NCI-H2029 treated with DMSO at 0.1 percent for 48 hours (cell line): ENCODE results near the gene PM20D1.

Experiments
- DNase-seq: peaks from one replicate; lab custom pipeline; 2025; lab: John Stamatoyannopoulos, UW

The PM20D1 gene

DNA sequence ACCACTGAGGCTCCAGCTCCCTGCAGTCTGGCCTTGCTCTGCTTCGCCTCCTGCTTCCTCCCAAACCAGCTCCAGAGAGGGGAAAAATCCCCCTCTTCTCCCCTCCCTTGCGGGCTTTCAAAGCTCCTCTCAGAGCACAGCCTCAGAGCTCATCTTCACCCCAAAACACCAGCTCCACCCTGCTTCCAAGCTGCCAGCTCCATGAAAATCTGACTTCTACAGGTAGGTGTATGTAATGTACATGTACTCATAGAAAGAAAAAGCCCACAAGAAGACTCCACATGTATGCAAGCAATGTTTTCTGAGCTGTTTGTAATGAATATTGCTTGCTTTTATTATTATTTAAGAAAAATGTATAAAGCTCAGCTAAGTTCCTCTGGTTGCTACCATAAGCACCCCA, 45.3 kb downstream of the PM20D1 start:
- DNase-seq = no peak

DNA sequence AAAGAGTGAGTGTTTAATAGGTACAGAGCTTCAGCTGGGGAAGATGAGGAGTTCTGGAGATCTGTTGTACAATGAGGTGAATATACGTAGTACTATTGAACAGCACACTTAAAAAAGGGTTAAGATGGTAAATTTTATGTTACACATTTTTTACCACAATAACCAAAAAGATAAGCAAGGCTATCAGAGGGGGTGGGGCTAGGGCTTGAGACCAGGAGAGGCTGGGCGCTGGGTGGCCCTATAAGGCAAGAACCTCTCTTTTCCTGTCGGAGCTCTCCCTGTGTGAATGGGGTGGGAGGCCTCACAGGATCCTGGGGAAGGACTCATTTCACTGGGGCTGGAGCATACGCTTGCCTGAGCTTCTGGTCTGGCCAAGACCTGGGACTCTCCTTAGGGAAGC, 45.9 kb downstream of the PM20D1 start:
- DNase-seq = no peak

DNA sequence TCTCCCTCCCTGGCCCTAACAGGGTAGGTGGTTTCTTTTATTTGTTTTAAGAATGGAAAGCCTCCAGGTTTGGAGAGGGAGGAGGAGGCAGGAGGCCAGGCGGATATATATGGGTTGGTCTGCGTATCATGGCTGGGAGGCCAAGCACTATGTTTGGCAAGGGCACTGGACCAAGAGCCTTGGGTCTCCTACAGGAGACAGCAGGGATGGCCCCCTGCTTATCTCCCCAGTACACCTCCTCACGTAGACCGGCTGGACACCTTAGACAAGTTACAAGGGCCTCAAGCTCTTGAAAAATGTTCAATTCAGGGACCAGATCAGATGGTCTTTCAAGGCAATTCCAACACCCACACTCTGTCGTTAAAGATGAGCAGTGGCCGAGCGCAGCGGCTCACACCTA, 47.9 kb downstream of the PM20D1 start:
- peak; percentile 13 for DNase-seq

DNA sequence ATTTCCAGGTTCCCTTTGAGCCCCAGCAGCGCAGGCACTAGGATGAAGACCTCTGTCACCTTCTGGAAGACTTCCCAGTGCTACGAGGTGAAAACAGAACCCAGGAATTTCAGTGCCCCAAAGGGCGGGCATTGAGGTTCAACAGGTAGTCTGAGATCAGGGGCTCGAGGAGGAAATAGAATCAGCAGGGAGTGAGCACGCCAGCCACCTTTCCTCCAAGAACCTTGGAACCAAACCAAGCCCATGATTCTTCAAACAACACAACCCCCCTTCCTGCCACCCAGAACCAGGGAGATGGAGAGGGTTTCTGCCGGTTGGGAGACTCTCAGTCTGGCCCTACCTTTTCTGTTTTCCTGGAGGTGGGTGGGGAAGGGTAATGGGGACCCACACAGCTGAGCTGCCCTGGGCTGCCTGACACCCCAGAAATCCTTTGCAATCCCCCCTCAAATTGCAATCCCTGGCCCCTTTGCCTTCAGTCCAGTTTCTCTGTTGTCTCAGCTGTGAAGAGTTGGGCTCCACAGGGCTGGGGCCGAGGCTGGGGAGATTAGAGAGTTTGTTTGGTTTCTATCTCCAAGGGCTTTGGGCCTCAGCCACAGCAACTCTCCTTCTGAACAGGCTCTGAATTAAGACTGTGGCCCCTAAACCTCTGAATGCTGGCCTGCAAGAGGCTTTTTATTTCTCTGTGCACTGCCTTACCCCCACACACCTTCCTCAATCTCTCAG, 48.8 kb downstream of the PM20D1 start:
- peak; percentile 53 for DNase-seq

DNA sequence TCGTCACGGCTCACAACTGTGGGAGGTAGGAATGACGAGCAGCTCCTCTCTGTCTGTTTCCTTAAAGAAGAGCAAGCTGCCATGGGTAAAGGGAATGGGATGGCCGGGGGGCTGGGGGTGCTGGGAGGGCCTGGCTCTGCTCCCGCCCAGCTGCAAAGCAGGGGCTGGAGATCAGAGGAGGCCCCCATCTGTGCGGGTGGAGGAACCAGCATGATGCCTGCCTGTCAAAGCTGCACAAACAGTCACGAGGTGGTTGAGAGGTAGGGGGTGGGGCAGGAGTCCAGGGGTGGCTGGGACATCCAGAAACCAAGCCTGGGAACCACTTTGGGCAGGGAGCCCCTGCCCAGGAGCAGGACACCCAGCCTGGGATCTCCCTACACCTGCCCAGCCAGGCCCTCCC, 49.5 kb downstream of the PM20D1 start:
- no peak for DNase-seq

DNA sequence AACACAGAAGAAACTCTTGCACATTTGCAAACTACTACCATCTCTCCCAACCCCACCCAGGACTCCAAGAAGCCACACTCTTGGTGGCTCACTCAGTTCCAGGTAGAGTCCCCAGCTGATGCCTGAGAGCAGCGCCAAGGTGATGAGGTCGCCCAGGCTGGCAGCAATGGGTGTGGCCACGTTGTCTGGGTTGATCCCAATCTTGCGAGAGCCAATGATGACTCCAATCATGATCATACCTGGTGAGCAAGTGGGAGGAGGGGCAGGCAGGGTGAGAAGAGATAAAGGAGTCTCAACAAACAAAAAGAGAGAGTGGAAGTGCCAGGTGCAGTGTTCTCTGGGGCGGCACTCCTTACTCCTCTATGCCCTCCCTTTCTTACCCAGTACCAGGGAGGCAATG, 51.4 kb downstream of the PM20D1 start:
- no peak for DNase-seq

DNA sequence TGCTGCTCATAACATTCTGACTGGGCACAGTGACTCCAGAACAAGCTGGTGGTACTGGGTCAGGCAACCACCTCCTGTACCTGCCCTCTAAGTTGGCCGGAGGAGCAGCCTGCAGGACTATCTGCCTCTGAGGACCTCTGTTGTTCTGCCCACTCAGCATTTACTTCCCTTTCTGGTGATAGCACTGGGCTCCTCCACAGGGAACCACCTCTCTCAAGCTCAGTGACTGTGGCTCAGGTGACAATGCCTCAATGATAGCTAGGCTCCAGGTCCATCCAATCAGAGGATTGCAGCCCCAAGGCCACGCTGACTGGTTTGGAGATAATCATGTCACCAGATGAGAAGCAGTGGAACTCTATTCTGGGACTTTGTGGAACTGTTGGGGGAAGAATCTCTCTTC, 52.8 kb downstream of the PM20D1 start:
- no peak for DNase-seq

DNA sequence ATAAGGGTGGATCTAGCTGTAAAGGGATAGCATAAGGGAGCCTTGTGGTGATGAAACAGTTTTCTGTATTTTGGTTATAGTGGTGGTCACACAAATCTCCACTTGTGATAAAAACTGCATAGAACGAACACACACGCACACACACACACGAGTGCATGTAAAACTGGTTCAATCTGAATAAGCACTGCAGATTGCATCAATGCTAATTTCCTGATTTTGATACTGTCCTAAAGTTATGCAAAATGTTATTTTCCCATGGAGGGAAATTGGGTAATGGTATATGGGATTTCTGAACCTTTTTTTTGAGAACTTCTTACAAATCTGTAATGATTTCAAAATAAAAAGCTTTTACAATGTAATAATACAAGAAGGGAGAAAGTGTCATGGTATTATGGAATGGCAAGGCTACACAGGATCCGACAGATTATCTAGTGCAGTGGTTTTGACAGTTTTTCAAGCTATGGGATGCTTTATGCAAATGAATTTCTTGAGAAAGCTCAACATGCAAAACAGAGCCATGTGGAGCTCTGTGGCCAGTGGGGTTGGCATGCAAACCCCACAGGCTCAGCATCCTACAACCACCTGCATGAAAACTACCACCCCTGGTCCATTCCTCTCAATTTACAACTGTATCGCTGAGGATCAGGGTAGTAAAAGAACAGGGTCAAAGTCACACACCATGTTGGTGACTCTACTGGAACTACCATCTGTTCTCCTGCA, 55.8 kb downstream of the PM20D1 start:
- DNase-seq = no peak

DNA sequence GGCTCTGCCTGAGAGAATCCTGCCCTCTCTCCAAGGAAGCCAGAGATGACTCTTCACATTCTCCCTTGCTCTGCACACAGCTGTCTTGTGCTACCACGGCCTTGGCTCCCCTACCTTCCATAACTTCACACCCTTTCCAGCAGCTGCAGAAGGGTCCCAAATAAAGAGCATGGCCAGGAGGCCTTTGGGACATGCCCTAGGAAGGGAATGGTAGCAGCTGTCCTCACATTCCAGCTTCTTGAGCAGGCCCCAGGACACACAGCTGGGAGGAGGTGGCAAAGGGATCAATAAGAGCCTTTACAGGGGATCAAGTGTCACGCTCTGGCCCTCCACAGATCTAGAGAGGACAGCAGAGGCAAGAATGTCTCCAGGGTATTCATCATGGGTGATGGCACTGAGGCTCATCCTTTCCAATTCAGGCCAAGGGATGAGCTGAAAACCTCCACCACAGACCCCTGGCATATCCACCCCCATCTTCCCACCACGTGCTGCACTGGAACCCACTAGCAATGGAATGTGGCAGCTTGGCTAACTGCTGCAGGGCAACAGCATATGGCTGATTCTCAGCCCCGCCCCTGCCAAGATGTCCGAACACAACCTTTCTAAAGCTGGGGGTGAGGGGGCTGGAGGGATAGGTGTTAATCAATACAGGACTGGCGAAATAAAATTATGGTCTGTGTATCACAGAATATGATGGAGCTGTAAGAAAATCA, 56.8 kb downstream of the PM20D1 start:
- DNase-seq = no peak

DNA sequence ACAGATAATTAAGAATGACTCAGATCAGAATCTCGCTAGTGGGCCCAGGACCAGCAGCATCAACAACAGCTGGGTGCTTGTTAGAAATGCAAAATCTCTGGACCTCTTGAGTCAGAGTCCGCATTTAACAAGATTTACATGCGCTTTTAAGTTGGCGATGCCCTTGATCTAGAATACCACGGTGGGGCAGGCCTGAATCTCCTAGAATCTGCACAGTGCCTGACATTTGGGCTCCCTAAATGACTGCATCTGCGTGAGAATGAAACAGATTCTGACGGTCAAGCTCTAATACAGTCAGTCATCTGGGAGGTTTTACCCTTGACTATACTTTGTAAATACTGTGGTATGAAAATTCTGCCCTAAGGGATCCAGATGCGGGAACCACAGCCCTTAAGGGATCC, 57.5 kb downstream of the PM20D1 start:
- DNase-seq = no peak

DNA sequence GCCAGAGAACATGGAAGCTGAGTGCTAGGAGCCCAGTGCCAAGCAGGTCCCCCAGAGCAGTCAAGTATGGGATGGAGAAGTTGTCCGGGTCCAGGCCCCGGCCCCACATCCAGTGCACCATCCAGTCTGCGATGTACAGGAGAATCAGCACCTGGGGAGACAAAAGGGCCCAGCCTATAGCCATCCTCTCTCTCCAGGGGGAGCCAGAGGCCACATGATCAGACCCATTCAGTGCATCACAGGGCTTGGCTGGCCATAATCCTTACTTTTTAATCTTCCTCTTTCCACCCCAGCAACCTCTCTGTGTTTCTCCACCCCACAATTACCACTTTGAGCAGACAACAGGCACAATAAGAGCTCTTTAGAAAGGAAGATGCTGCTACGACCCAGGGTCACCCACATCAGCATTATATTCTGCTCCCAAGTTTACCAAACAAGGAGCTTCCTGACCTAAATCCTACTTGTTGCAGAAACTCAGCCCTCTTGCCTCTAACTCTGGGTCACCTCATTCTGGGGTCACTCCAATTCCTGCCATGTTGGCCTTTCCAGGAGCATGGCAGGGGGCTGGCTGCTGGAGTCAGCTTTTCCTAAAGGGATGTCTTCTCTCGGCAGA, 58.3 kb downstream of the PM20D1 start:
- peak; percentile 26 for DNase-seq

DNA sequence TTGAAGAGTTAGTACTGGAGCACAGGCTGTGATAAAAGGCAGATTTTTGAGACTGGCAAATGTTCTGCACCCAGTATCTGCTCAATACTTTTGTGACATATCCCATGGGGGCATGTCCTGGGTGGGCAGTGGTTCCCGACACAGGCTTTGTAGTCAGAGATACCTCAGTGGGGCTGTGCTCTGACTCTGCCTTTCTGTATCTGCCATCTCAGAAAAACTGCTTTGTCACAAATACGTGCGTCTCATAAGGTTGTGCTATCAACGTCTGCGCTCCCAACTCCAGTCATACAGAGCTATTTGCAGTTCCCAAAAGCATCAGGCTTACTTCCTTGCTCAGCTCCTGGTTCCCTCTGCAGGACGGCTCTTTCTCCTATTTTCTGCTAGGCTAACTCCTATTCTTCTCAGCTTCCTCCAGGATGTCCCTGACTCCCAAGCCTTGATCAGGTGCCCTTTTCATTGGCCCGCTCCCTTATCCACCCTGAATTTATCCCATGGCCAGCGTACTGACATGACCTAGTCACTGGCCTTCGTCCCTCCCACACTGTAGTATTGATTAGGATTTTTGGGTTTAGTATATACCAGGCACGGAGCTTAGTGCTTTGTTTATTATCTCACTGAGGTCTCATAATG, 62.5 kb downstream of the PM20D1 start:
- no peak for DNase-seq

DNA sequence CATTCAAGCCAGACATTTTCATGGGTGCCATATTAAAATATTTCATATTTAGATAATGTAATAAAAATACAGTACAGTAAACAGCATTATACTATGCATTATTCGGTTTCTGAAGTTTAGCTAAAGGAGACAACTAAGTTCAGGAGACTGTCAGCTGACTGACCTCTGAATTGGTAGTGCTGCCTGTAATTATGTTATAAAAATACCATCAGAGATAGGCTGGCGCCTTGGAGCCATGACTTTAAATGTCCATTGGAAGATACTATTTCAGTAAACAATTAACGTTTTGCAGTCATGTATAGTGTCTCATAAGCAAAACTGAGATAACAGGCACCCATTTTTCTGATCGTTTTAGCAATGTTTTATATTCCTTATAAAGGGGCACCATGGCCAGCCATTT, 63.3 kb downstream of the PM20D1 start:
- no peak for DNase-seq

DNA sequence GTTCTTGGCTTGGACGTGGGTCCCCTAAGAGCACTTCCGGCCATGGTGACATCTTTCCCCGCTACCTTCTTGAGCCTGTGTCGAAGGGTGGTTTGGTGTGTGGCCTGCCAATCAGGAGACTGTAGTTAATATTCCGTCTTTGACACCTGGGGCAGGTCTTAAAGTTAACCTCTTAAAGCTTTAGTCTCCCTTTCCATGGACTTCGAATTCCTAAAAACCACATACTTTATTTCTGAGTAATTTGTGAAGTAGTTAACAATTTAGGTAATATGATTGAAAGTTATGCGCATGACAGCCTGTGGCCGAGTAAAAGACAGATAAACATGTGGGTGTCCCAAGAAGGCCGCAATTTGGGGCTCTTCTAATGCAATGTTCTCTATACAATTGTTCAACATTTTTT, 64.5 kb downstream of the PM20D1 start:
- DNase-seq = no peak

DNA sequence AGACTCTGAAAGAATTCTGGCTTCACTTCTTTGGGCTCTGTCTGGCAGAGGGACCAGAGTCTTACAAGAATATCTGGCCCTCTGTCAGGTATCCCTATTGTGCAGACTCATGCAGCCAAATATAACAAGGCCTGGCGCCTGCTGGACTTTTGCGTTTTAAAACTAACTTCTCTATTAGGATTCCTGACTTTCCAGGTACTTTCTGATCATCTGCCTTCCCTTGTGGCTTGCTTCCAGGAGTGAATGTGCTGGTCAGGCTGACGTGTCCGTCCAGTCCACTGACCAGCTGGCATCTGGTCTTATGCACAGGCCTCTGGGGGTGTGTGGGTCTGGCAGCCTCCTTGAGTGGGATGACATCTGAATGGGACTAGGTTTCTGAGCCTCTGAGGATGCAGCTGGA, 66.0 kb downstream of the PM20D1 start:
- no peak for DNase-seq

DNA sequence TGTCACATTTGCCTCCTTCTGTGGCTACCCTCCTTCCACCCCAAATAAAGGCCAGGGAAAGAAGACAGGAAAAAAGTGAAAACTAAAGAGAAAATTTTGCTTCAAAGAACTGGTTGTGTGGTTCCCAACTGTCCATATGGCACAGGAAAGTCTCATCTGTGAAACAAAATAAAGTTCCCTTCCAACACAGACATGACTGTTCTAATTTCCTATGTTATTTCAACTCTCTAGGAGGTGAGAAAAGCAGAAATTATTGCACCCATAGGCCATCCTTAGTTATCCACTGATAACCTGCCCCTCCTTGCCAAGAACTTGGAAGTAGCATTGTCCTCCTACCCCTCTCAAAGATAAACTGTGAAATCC, 66.5 kb downstream of the PM20D1 start:
- no peak for DNase-seq

DNA sequence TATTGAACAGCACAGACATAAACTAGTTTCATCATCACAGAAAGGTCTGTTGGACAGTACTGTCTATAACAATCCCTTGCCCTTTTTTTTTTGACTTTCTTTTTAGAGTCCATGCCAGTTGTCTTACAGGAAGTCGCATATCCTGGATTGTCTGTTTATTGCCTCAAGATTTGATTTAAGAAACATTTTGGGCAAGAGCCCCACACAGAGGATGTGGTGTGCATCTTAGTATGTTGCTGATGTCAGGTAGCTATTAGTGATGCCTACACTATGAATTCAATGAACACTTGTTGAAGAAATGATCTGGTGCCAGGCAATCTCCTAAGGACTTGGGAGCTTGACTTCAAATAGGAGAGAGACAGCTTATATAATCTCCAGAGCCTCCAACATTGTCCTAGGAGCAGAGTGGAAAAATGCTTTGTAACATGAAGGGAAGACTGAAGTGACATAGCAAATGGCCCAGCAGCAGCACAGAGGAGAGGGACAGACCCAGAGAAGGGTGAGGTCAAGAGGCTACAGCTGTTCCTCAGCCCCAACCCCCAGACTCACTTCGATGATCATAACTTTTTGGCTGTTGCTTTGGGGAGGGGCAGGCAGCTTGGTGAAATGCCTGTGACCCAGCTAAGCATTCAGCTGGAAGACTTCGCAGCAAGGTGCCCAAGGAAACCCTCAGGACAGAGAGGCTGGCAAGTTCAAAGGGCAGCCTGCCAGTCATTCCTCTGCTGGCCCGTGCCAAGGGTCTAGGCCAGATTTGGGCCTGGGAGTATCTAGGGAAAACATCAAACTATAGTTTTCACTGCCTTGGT, 67.1 kb downstream of the PM20D1 start:
- DNase-seq = no peak

DNA sequence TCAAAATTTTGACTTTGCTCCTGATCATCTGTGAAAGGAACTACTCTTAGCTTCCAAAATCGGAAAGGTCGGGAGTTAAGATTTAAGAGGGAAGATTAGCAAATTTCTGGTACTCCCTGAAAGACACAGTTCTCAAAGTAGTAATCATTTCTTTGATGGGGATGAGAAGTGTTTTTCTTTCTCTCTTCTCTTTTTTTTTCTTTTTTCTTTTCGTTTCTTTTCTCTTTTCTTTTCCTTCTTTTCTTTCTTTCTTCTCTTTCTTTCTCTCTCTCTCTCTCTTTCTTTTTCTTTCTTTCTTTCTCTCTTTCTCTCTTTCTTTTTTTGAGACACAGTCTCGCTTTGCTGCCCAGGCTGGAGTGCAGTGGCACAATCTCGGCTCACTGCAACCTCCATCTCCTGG, 69.6 kb downstream of the PM20D1 start:
- no peak for DNase-seq
